Measurements from ENCODE around the gene MYO5A. TPM values are rescaled to one million over a fixed set of nuclear protein-coding genes. Genes with fewer than 3 reads are reported as not detected.

Gene MYO5A
- total and polyA plus RNA-seq, 2 donors (not counting 3 experiments of a cell fraction or from before 2014, with no cell fraction given) = 31.9 to 91.9 TPM

- Histone ChIP-seq H3K4me2 (ENCODE audit: insufficient read depth, low read length) (no peak overlapping the region), H3K4me1 (ENCODE audit: control insufficient read depth, extremely low read depth, insufficient read depth, low read length) (peaks cover 6% of the 10 kb centered on the region), H4K20me1 (replicated peaks; ENCODE audit: control insufficient read depth, extremely low read depth, insufficient read depth, low read length) (no peaks in the 10 kb centered on the region), H3K27ac (ENCODE audit: insufficient read depth, low read depth, low read length) (no peak overlapping the region), H3K9me3 (replicated peaks; ENCODE audit: control insufficient read depth, insufficient read depth, low read length) (no peaks in the 10 kb centered on the region), H2AFZ (ENCODE audit: low read depth, low read length) (no peak overlapping the region), H3K27me3 (ENCODE audit: control insufficient read depth in 2 of 2, insufficient read depth in 2 of 2, low read length in 2 of 2) (no peaks in the 10 kb centered on the region), H3K79me2 (ENCODE audit: control insufficient read depth, insufficient read depth, low read length) (no peaks in the 10 kb centered on the region), H3K9ac (replicated peaks; ENCODE audit: extremely low read depth, insufficient read depth, low read length) (no peak overlapping the region), H3K4me3 (replicated peaks in 1 of 3; ENCODE audit: insufficient read depth in 1 of 3, low read depth in 1 of 3, low read length in 3 of 3) (no peak overlapping the region), H3K36me3 (ENCODE audit: control insufficient read depth in 2 of 2, extremely low read depth in 1 of 2, insufficient read depth in 2 of 2, low read length in 2 of 2) (peaks cover 13 to 32% of the 10 kb centered on the region in 2 experiments), H3K9me1 (replicated peaks; ENCODE audit: control insufficient read depth, extremely low read depth, insufficient read depth, low read length) (no peaks in the 10 kb centered on the region)
- TF ChIP-seq JUN (IDR thresholded peaks at IDR 0.05; ENCODE audit: borderline replicate concordance, insufficient read depth, insufficient read length, low read depth) (no peak), POLR2AphosphoS5 (IDR thresholded peaks at IDR 0.05; ENCODE audit: insufficient read depth, low read depth, low read length) (no peak), MYC (IDR thresholded peaks at IDR 0.05; ENCODE audit: low read depth, low read length) (no peak), EZH2 (IDR thresholded peaks at IDR 0.05; ENCODE audit: borderline replicate concordance, low read depth, low read length, severe bottlenecking) (no peak), MAX (IDR thresholded peaks at IDR 0.05; ENCODE audit: insufficient read depth, insufficient read length) (no peak), GATA2 (IDR thresholded peaks at IDR 0.05; ENCODE audit: insufficient read depth, insufficient read length, low read depth, low read length) (no peak), FOS (IDR thresholded peaks at IDR 0.05; ENCODE audit: borderline replicate concordance, insufficient read depth, low read length) (no peak), CTCF (IDR thresholded peaks at IDR 0.05; ENCODE audit: extremely low read depth in 1 of 2, insufficient read depth in 1 of 2, low read depth in 1 of 2, low read length in 2 of 2) (no peak)
- dilution Hi-C loops (cut with MboI; ENCODE audit: extremely low pct_ligation_motif_present, low sequenced_read_pairs) (no loop called here), intact Hi-C loops (cut with micrococcal nuclease) (loop anchor here (5.0 kb wide), 2 partner anchors 132 to 237 kb away; partner anchors contain the start of gene ARPP19)
- ChIA-PET CTCF (no interaction called here), POLR2A (interaction anchor here (0.7 kb wide), 1 partner anchor 346 kb away, joined by 3 read pairs; no protein-coding TSS in a partner anchor)
- BruUV-seq (replicated peaks) = no TSS peak
- DNase-seq (ENCODE audit: low read depth, low spot score) (no peak), FAIRE-seq (no peak)
Measured at GRCh38 chr15:52329987-52330386, 198.7 kb downstream of the MYO5A start.

Measured in endothelial cell of umbilical vein (primary cell).